ENCODE results near the gene CETP.

CETP gene

GRCh38 chr16:56935201-56935600 is 26.5 kb upstream of the CETP start:
- DNase-seq = no peak

- DNase-seq = no peak
Observed at GRCh38 chr16:56936491-56936890, 25.3 kb upstream of the CETP start.

DNA sequence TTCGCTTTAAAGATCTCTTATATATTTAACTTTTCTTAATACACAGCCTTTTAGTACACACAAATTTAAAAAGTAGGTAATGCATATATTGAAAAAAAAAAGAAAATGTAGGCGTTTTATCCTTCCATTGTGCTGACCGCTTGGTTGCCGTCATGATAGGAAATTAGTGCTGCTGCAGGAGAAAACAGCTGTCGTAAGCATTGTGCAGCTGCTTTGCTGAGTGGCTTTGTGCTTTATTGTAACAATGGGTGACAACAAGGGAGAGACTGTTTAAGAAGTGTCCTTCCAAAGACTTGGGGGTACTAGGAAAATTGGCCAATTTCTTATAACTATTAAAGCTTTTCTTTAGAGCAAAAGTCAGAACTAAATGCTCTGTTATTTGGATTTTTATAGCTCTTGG is 24.8 kb upstream of the CETP start:
- DNase-seq = no peak

GRCh38 chr16:56938664-56939513 is 22.9 kb upstream of the CETP start:
- DNase-seq = no peak

DNA sequence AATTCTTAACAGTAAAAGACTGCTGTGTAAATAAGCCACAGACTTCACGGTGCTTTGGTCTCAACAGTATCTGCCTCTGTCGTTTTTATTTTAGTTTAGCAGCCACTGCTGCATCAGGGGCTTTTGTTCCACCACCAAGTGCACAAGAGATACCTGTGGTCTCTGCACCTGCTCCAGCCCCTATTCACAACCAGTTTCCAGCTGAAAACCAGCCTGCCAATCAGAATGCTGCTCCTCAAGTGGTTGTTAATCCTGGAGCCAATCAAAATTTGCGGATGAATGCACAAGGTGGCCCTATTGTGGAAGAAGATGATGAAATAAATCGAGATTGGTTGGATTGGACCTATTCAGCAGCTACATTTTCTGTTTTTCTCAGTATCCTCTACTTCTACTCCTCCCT is 21.9 kb upstream of the CETP start:
- DNase-seq = no peak

- no peak for DNase-seq
Observed at GRCh38 chr16:56941092-56941491, 20.7 kb upstream of the CETP start.

GRCh38 chr16:56941856-56942331 is 19.9 kb upstream of the CETP start:
- DNase-seq = no peak

GRCh38 chr16:56943761-56944375 is 17.9 kb upstream of the CETP start:
- no peak for DNase-seq

DNA sequence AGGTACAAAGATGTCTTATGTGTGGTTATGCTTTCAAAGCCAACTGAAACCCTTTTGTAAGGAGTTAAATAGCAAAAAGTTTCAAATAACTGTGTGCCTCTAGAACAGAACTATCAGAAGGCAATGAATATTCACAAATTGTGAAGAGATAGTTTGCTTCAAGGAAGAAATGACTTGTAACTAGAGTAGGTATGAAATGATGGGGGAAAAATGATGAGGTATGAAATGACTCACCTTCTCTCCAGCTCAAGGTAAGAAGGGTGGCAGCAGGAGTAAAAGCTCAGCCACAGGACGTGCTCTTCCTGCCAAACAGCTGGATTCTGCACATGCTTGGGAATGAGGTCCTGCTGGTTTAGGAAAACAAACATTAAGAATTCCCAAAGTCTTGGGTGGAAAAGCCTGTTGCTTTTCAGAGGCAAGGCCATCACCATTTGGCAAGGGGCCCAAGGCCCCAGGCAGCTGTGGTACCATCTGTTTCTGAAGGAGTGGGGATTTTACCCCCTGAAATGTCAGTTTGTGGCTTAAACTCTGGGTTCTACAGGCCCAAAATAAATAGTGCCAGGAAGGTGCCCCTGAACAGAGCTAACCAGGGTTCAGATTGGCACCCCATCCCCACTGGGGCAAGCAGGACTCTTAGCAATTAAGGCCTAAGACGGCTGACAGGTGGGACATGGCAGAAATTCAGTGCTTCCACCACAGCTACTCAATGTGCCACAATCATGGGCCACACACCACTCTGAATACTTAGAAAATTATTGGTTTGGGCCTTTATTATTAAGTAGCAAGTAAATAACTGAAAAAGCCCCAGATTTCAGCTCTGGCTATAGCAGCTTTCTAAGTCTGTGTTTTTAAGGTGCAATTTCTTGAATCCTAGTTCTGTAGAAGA is 16.6 kb upstream of the CETP start:
- DNase-seq = no peak

DNA sequence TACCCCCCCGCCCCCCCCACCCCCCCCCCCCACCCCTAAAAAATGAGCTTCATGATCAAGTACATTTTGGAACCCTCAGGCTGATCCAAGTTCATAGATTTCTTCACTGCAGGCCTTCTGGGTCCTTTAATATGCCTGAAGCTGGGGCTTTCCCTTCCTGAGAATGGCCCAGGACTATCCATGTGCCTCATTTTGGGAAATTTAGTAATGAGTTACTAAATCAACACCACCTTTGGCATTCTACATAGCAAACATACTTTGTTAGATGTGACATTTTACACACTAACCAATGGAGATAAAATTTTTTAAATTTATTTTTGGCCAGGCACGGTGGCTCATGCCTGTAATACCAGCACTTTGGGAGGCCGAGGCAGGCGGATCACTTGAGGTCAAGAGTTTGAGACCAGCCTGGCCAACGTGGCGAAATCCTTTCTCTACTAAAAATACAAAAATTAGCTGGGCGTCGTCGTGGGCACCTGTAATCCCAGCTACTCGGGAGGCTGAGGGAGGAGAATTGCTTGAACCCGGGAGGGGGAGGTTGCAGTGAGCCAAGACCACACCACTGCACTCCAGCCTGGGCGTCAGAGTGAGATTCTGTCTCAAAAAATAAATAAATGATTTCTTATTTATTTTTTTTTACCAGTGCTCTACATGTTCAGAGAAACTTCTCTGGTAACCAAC is 15.8 kb upstream of the CETP start:
- DNase-seq = no peak

- no peak for DNase-seq
Observed at GRCh38 chr16:56946767-56947603, 14.8 kb upstream of the CETP start.

DNA sequence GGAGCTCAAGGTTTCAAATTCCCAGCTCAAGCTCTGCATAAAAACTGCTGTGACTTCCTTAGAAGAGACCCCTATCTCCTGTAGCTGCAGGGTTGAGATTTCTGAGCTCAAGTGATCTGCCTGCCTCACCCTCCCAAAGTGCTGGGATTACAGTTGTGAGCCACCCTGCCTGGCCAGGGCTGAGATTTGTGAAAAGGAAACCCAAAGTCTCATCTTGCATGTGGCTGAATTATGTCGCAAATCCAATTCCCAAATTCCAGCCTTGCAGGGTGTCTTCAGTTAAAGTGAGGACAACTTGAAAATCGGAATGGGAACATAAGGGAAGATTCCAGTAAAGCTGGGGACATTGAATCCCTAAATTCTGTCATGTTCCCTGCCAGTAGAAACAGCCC is 14.2 kb upstream of the CETP start:
- no peak for DNase-seq

DNA sequence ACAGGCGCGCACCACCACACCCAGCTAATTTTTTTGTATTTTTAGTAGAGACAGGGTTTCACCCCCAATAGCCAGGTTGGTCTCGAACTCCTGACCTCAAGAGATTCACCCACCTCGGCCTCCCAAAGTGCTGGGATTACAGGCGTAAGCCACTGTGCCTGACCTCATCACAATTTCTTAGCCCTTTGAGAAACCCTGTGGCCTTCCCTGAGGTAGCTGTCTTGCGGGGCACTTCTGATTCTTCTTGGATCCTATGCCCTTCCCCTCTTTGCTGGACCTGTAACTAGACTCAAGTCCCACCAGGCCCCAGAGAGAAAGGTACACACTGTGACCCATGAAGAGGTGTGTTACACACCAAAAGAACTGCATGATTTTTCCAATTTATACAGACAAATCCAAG is 13.5 kb upstream of the CETP start:
- no peak for DNase-seq

- no peak for DNase-seq
Observed at GRCh38 chr16:56950051-56950450, 11.7 kb upstream of the CETP start.

- no peak for DNase-seq
Observed at GRCh38 chr16:56950455-56950854, 11.3 kb upstream of the CETP start.

DNA sequence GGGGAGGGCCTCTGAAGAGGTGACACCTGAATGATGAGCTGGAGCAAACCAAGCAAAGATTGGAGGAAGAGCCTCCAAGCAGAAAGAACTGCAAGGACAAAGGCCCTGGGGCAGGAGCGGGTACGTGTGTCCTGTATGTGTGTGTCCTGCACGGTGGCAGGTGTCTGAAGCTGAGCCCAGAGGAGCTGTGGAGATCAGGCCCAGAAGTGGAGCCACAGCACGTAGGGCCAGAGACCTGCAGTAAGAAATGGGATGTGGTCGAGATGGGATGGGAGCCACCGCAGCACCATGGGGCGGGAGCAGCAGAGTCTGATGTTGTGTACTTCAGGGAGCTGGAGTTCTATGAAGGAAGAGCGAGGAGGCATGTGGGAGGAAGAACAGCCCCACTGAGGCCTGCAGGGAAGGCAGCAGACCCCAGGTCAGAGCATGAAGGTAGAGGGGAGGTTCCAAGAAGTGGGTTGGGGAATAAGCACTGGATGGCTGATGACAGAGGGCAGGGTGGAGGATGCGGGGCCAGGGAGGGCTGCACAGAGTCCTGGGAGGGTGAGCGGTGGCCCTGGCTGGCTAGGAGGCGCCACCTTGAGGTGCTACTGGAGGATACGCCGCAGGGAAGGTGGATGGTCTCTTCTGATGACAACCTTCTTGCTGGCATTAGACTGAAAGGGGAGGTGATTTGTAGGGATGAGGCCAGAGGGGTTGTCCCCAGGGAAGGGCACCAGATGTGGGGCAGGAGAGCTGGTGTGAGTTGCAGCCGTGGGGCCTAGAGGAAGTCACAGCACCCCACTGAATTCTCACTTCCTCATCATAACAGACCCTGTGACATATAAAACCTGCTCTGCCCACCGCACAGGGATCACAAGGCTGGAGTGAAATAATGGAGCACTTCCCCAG is 10.6 kb upstream of the CETP start:
- DNase-seq = no peak

- DNase-seq = no peak
Observed at GRCh38 chr16:56953006-56953405, 8.7 kb upstream of the CETP start.

DNA sequence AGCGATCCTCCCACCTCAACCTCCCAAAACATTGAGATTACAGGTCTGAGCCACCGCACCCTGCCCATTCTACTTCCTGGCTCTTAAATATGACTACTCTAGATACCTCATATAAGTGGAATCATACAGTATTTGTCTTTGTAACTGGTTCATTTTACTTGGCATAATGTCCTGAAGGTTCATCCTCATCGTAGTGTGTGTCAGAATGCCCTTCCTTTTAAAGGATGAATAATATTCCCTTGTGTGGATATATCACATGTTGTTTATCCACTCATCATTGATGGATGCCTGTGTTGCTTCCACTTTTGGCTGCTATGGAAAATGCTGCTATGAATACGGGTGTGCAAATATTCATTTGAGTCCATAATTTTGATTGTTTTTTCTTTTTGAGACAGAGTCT is 5.7 kb upstream of the CETP start:
- no peak for DNase-seq

DNA sequence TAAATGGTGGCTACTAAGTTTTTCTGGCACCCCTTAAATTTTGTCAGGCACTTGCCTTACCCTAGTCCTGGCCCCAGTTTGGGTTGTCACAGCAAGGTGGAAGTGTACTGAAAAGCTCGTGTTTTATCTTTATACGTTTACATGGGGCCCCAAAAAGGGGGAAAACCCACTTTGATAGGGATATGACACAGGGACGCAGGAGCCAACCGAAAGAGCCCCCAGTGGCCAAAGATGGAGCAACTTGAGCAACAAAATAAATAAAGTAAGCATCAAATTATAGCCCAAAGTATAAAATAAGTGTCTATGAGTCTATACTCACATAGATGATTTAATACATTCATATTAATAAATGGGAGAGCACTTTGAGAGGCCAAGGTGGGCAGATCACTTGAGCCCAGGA is 5.0 kb upstream of the CETP start:
- no peak for DNase-seq

DNA sequence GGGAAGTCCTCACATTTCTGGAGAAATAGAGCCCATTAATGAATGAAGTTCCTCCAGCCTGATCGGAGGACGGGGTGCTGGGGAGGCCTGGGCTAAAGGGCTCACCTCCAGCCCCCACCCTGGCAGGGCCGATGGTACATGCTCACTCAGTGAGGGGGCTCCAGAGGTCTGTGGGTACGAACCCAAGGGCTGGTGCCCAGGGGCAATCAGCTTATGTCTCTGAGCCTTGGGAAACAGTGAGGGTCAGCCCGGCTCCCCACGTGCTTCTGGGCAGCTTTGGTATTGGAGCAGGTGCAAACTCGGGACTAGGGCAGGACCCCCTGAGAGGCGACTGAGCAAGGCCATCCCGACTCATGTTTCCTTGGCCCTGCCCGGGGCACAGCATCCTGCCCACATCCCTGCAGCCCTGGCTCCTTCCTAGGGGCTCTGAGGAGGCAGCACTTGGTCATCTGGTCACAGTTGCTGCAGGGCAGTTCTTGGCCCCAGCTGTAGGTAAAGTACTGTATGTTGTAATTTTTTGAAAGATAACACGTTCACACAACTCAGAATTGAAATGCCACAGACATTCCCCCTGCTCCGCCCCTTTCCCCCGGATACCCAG is 969 bp upstream of the CETP start:
- no peak for DNase-seq

Measured in GOT3 (cell line).